GM12878 (cell line): ENCODE measurements around the gene MGP. TPM values are rescaled to one million over a fixed set of nuclear protein-coding genes. Genes with fewer than 3 reads are reported as not detected.

Source experiments
- ATAC-seq: fragments of 200-7000 bp; cut with Tn5 transposase; 3 replicates; pipeline ENCODE4 v1.9.1; 2020; ENCODE audit warnings: mild to moderate bottlenecking, moderate library complexity
- BruUV-seq: library from RNA; stranded (reverse); fragments of 400-500 nt; replicated peaks from 2 replicates; lab custom pipeline; 2021; lab: Mats Ljungman, UMichigan
- CTCF ChIA-PET: fragments of 300-600 bp; sonication (Branson Sonifier 250); formaldehyde crosslinking; extraction: SDS; loops from one replicate; lab custom pipeline; 2021; ENCODE audit warnings: inconsistent platforms; lab: Yijun Ruan, JAX
- POLR2A ChIA-PET: fragments of 350-600 bp; formaldehyde crosslinking; extraction: SDS; loops from one replicate; lab custom pipeline; 2021; ENCODE audit warnings: inconsistent platforms; lab: Charles Lee
- RAD21 ChIA-PET: fragments of 300-600 bp; sonication (Branson Sonifier 250); formaldehyde crosslinking; loops from one replicate; lab custom pipeline; 2023; ENCODE audit warnings: antibody characterized with exemption; ENCODE audit not compliant: unreplicated experiment; lab: Charles Lee
- SMC1A ChIA-PET: fragments of 300-600 bp; sonication (Branson Sonifier 250); formaldehyde crosslinking; loops from one replicate; lab custom pipeline; 2023; ENCODE audit not compliant: unreplicated experiment, uncharacterized antibody; lab: Charles Lee
- DNase-seq: peaks from one replicate; pipeline ENCODE4 v3.0.0-alpha.2; 2011; ENCODE audit warnings: low read depth, low spot score
- FAIRE-seq: peaks from 3 replicates; lab custom pipeline; 2011; peaks lifted over from hg19 to GRCh38; lab: Jason Lieb, UNC
- H2AFZ ChIP-seq: 2 replicates; pipeline ENCODE4 v1.6.0; 2011; ENCODE audit warnings: low read depth, low read length, control low read depth; ENCODE audit not compliant: control insufficient read depth
- H3K27ac ChIP-seq: 2 replicates; pipeline ENCODE4 v1.5.1; 2011; ENCODE audit warnings: control low read depth; ENCODE audit not compliant: control insufficient read depth, insufficient read depth
- H3K27me3 ChIP-seq, 2 experiments: replicated peaks in 1 of 2; 2 replicates each; pipeline versions ENCODE4 v1.6.0 to v1.6.1; 2011; ENCODE audit warnings: low read length in 1 of 2; ENCODE audit not compliant: control insufficient read depth in 2 of 2, insufficient read depth in 2 of 2
- H3K36me3 ChIP-seq, 2 experiments: 2 replicates each; pipeline ENCODE4 v1.5.1; 2011; ENCODE audit warnings: low read length in 1 of 2; ENCODE audit not compliant: control insufficient read depth in 2 of 2, insufficient read depth in 2 of 2
- H3K4me1 ChIP-seq: 2 replicates; pipeline ENCODE4 v1.6.1; 2011; ENCODE audit warnings: mild to moderate bottlenecking, low read length, moderate library complexity, mixed read lengths; ENCODE audit not compliant: control insufficient read depth, insufficient read depth
- H3K4me2 ChIP-seq: 2 replicates; pipeline ENCODE4 v1.6.0; 2011; ENCODE audit warnings: control low read depth; ENCODE audit not compliant: control insufficient read depth, insufficient read depth
- H3K4me3 ChIP-seq: fragments of 200-600 bp; sonication (generic); 2 replicates; pipeline ENCODE4 v1.5.1; 2016
- H3K79me2 ChIP-seq: 2 replicates; pipeline ENCODE4 v1.6.0; 2011; ENCODE audit warnings: low read length; ENCODE audit not compliant: control insufficient read depth, insufficient read depth
- H3K9ac ChIP-seq: 2 replicates; pipeline ENCODE4 v1.8.0; 2011; ENCODE audit warnings: low read length, control low read depth, mixed read lengths; ENCODE audit not compliant: control insufficient read depth, insufficient read depth
- H3K9me3 ChIP-seq: replicated peaks from 3 replicates; pipeline ENCODE4 v1.5.1; 2011; ENCODE audit warnings: mild to moderate bottlenecking, low read length; ENCODE audit not compliant: control insufficient read depth, insufficient read depth
- H4K20me1 ChIP-seq: 2 replicates; pipeline ENCODE4 v1.6.0; 2011; ENCODE audit not compliant: control insufficient read depth, insufficient read depth
- HDAC2 ChIP-seq: fragments of 200-600 bp; sonication (generic); IDR thresholded peaks from 2 replicates; pipeline ENCODE4 v1.6.1; 2017
- NFIC ChIP-seq: IDR thresholded peaks from 2 replicates; pipeline ENCODE4 v1.6.1; 2012; ENCODE audit warnings: low read depth, mild to moderate bottlenecking, inconsistent platforms, low read length, moderate library complexity
- PRDM15 ChIP-seq: fragments of 450-650 bp; formaldehyde crosslinking; IDR thresholded peaks from 2 replicates; pipeline ENCODE4 v1.4.0; 2020; ENCODE audit warnings: mild to moderate bottlenecking, moderate library complexity
- WGBS: methylation state at CpG from one replicate; pipeline ENCODE4 v1.1.6; 2016; ENCODE audit warnings: low lambda C conversion rate; ENCODE audit not compliant: insufficient replicate concordance, insufficient coverage; ENCODE audit errors: missing lambda C conversion rate; 5-methylcytosine and 5-hydroxymethylcytosine counted together
- in situ Hi-C: fragments of 300-500 bp; cut with MboI; formaldehyde crosslinking; loops from 9 replicates; pipeline ENCODE4 v1.14.3; 2018; ENCODE audit warnings: mixed read lengths
- intact Hi-C: fragments of 100-400 bp; cut with micrococcal nuclease; formaldehyde crosslinking; loops from one replicate; pipeline ENCODE4 v1.14.2; 2022; ENCODE audit not compliant: unreplicated experiment
- polyA plus RNA-seq, 11 experiments: library from polyadenylated mRNA; depleted of rRNA in 4 of 11; unstranded in 6 of 11; stranded (reverse) in 5 of 11; fragments of >200 nt; fragmentation: Nextera tagmentation in 4 of 11; fragmentation: Illumina TruSeq in 1 of 11; extraction: Ambion mirVana in 4 of 11; extraction: Trizol in 1 of 11; gene quantifications; 1 replicate in 1 of 11; 2 replicates in 10 of 11; pipeline versions ENCODE4 v1.2.1 to v1.2.3, GENCODE V29; 2011 to 2016; ENCODE audit warnings: inconsistent platforms in 2 of 11, missing spikeins in 2 of 11, low read depth in 1 of 11
- total RNA-seq, 4 experiments: library from RNA; depleted of rRNA in 3 of 4; stranded (reverse); fragments of >200 nt in 3 of 4; fragmentation: Illumina TruSeq in 1 of 4; extraction: Trizol in 1 of 4; gene quantifications; 2 replicates each; pipeline versions ENCODE4 v1.2.1 to v1.2.3, GENCODE V29; 2013 to 2021

The MGP gene
- total and polyA plus RNA-seq, 10 of the 15 experiments (the other 5 are each of a cell fraction or from before 2014, with no cell fraction given), result 0.21 to 1.2 TPM; not detected in 8

DNA sequence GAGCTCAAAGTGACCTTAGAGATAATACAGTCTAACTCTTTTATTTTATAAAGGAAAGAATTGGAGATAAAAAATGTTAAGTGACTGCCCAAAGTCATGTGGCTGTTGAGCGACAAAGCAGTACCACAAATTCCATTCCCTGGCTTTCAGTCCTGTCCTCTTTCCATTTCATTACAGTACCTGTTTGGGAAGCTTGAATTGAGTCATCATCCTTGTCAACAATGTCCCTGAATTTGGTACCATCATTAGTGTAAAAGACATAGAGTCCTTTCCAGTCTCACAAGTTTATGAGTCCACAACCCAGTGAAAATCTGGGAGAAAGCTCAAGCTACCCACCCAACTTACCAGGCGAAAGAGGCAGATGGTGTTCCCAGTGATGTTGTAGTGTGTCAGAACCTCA is 48.9 kb upstream of the MGP start:
- Histone ChIP-seq H4K20me1 (no peaks in the 10 kb centered on the region), H3K9me3 (no peaks in the 10 kb centered on the region), H2AFZ (no peak overlapping the region), H3K4me2 (no peak overlapping the region), H3K27ac (no peak overlapping the region), H3K4me3 (no peak overlapping the region), H3K4me1 (no peaks in the 10 kb centered on the region; the same call in 1 of the 2 replicates), H3K36me3 (peaks cover 0 to 4% of the 10 kb centered on the region in 2 experiments; a peak in 2 of 4 replicates), H3K9ac (no peak overlapping the region), H3K27me3 (no peaks in the 10 kb centered on the region), H3K79me2 (no peaks in the 10 kb centered on the region)
- ChIA-PET CTCF (interaction anchor here (1.1 to 1.2 kb wide), 2 partner anchors 51 to 52 kb away, joined by 3 read pairs; no protein-coding TSS in a partner anchor), POLR2A (no interaction called here), RAD21 (interaction anchor here (1.1 kb wide), 1 partner anchor 60 kb away, joined by 3 read pairs; no protein-coding TSS in a partner anchor), SMC1A (interaction anchor here (1.8 kb wide), 1 partner anchor 11 kb away, joined by 6 read pairs; no protein-coding TSS in a partner anchor)
- DNase-seq (no peak), FAIRE-seq (no peak), ATAC-seq (no peak)
- in situ Hi-C loops (no loop called here), intact Hi-C loops (no loop called here)
- no TSS peak for BruUV-seq
- WGBS, result 100% methylated on average over 2 of the region's 2 CpGs
- no peak for TF ChIP-seq HDAC2
- TF ChIP-seq PRDM15 (CRISPR knock-in tag), result no peak
- no peak for TF ChIP-seq NFIC
